ENCODE measurements around the gene CDR2. TPM values are rescaled to one million over a fixed set of nuclear protein-coding genes. Genes with fewer than 3 reads are reported as not detected.

CDR2 gene
- total RNA-seq, 1 donor from 2014 or later = 28.0 TPM

DNA sequence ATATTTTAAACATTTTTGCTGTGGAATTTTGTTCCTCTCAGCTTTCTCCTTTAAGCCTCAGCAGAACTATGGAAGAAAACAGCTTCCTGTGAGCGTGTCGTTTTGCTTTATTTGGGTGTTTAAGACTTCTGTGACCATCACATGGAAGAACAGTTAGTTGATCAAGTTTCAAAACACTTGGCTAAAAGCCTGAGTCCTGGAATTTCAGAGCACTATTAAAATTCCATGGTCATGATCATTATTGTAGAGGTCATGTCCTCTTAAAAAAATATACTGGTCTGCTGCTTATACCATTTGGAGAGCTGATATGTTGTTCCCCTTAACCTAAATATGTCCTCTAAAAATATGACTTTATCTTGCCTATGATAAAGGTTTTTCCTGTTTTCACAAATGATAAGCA is 12.6 kb upstream of the CDR2 start:
- no peaks in the 10 kb centered on the region for H3K9me3 ChIP-seq (ENCODE audit: low read depth)
- H3K27ac Mint-ChIP-seq = no peak overlapping the region
- no peak overlapping the region for H3K27ac ChIP-seq
- no peak overlapping the region for H3K9ac ChIP-seq
- no peaks in the 10 kb centered on the region for H3K4me1 Mint-ChIP-seq
- H3K4me3 ChIP-seq = no peak overlapping the region
- no peaks in the 10 kb centered on the region for H3F3A ChIP-seq (ENCODE audit: low read depth)
- no peaks in the 10 kb centered on the region for H3K9me3 Mint-ChIP-seq
- H3K27me3 Mint-ChIP-seq (ENCODE audit: insufficient read depth, low read depth) = no peaks in the 10 kb centered on the region
- no peaks in the 10 kb centered on the region for H3K36me3 ChIP-seq
- no peak overlapping the region for H3K4me2 ChIP-seq
- no peak overlapping the region for H3K4me3 Mint-ChIP-seq
- no peaks in the 10 kb centered on the region for H3K27me3 ChIP-seq
- no peak for DNase-seq (ENCODE audit: low spot score)
- no peak overlapping the region for H2AFZ ChIP-seq (replicated peaks)
- H3K79me2 ChIP-seq (ENCODE audit: low read depth) = no peaks in the 10 kb centered on the region
- no peaks in the 10 kb centered on the region for H3K36me3 Mint-ChIP-seq
- H4K20me1 ChIP-seq (ENCODE audit: low read depth) = no peaks in the 10 kb centered on the region
- TF ChIP-seq, protein P1, sequence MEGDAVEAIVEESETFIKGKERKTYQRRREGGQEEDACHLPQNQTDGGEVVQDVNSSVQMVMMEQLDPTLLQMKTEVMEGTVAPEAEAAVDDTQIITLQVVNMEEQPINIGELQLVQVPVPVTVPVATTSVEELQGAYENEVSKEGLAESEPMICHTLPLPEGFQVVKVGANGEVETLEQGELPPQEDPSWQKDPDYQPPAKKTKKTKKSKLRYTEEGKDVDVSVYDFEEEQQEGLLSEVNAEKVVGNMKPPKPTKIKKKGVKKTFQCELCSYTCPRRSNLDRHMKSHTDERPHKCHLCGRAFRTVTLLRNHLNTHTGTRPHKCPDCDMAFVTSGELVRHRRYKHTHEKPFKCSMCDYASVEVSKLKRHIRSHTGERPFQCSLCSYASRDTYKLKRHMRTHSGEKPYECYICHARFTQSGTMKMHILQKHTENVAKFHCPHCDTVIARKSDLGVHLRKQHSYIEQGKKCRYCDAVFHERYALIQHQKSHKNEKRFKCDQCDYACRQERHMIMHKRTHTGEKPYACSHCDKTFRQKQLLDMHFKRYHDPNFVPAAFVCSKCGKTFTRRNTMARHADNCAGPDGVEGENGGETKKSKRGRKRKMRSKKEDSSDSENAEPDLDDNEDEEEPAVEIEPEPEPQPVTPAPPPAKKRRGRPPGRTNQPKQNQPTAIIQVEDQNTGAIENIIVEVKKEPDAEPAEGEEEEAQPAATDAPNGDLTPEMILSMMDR (IDR thresholded peaks at IDR 0.05) = no peak
- TF ChIP-seq EZH2phosphoT487 (IDR thresholded peaks at IDR 0.05) (no peak), EZH2 (IDR thresholded peaks at IDR 0.05) (no peak)
- no peaks in the 10 kb centered on the region for H3K4me1 ChIP-seq

DNA sequence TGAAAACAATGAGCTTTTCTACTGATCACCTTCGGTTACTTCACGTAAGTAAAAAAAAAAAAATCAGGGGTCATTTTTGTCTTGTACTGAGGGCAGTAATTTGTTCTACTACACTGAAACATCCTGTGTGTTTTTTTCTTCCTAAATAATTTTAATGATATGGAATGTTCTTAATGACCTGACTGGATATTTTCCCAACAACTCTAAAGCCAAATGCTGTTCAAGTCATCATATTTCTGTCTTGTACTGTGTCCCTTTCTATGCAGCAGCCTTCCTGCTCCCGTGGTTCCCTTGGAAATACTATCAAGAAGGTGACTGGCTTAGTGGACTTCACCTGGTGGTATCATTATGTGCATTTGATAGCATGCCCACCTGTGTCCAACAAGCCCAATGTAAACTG is 10.8 kb upstream of the CDR2 start:
- no peaks in the 10 kb centered on the region for H3F3A ChIP-seq (ENCODE audit: low read depth)
- Mint-ChIP-seq H3K36me3 (no peaks in the 10 kb centered on the region), H3K4me1 (no peaks in the 10 kb centered on the region), H3K27ac (no peak overlapping the region), H3K9me3 (no peaks in the 10 kb centered on the region), H3K27me3 (ENCODE audit: insufficient read depth, low read depth) (no peaks in the 10 kb centered on the region), H3K4me3 (no peak overlapping the region)
- H3K79me2 ChIP-seq (ENCODE audit: low read depth) = no peaks in the 10 kb centered on the region
- TF ChIP-seq EZH2 (IDR thresholded peaks at IDR 0.05) (no peak), EZH2phosphoT487 (IDR thresholded peaks at IDR 0.05) (no peak)
- TF ChIP-seq, protein P1 (IDR thresholded peaks at IDR 0.05) = no peak
- no peak overlapping the region for H3K4me3 ChIP-seq
- H3K4me2 ChIP-seq = no peak overlapping the region
- no peaks in the 10 kb centered on the region for H4K20me1 ChIP-seq (ENCODE audit: low read depth)
- DNase-seq (ENCODE audit: low spot score) = no peak
- H3K27me3 ChIP-seq = no peaks in the 10 kb centered on the region
- no peak overlapping the region for H2AFZ ChIP-seq (replicated peaks)
- H3K27ac ChIP-seq = no peak overlapping the region
- no peaks in the 10 kb centered on the region for H3K36me3 ChIP-seq
- no peak overlapping the region for H3K9ac ChIP-seq
- H3K4me1 ChIP-seq = no peaks in the 10 kb centered on the region
- no peaks in the 10 kb centered on the region for H3K9me3 ChIP-seq (ENCODE audit: low read depth)

DNA sequence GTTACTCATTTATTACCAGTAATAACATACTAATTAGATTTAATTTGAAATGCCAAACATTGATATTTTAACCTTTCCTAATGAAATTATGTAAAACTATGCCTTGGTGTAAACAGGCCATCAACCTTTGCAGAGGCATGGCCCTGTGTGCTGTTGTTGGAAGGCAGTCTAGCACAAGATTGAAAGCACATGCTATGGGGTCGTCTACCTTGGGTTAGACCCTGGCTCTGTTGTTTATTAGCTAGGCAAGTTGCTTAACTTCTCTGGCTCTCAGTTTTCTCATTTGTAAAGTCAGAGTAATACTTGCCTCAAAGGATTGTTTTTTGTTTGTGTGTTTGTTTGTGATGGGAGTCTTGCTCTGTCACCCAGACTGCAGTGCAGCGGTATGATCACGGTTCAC is 9.4 kb upstream of the CDR2 start:
- H3K9me3 Mint-ChIP-seq = no peaks in the 10 kb centered on the region
- Histone ChIP-seq H3K79me2 (ENCODE audit: low read depth) (no peaks in the 10 kb centered on the region), H3K9ac (no peak overlapping the region), H3K27me3 (no peaks in the 10 kb centered on the region), H3K4me1 (no peaks in the 10 kb centered on the region), H3K27ac (no peak overlapping the region), H3K4me2 (no peak overlapping the region), H2AFZ (replicated peaks) (no peak overlapping the region), H3K9me3 (ENCODE audit: low read depth) (no peaks in the 10 kb centered on the region), H3K36me3 (no peaks in the 10 kb centered on the region), H3K4me3 (no peak overlapping the region), H3F3A (ENCODE audit: low read depth) (no peaks in the 10 kb centered on the region), H4K20me1 (ENCODE audit: low read depth) (no peaks in the 10 kb centered on the region)
- H3K27me3 Mint-ChIP-seq (ENCODE audit: insufficient read depth, low read depth) = no peaks in the 10 kb centered on the region
- H3K27ac Mint-ChIP-seq = no peak overlapping the region
- no peaks in the 10 kb centered on the region for H3K4me1 Mint-ChIP-seq
- no peak for DNase-seq (ENCODE audit: low spot score)
- no peak for TF ChIP-seq EZH2phosphoT487 (IDR thresholded peaks at IDR 0.05)
- TF ChIP-seq EZH2 (IDR thresholded peaks at IDR 0.05) = no peak
- TF ChIP-seq, protein P1 (IDR thresholded peaks at IDR 0.05) = no peak
- no peaks in the 10 kb centered on the region for H3K36me3 Mint-ChIP-seq
- H3K4me3 Mint-ChIP-seq = no peak overlapping the region

Data from neural progenitor cell (in vitro differentiated cells).